Measurements from ENCODE around the gene UBQLN4.

UBQLN4 gene

DNA sequence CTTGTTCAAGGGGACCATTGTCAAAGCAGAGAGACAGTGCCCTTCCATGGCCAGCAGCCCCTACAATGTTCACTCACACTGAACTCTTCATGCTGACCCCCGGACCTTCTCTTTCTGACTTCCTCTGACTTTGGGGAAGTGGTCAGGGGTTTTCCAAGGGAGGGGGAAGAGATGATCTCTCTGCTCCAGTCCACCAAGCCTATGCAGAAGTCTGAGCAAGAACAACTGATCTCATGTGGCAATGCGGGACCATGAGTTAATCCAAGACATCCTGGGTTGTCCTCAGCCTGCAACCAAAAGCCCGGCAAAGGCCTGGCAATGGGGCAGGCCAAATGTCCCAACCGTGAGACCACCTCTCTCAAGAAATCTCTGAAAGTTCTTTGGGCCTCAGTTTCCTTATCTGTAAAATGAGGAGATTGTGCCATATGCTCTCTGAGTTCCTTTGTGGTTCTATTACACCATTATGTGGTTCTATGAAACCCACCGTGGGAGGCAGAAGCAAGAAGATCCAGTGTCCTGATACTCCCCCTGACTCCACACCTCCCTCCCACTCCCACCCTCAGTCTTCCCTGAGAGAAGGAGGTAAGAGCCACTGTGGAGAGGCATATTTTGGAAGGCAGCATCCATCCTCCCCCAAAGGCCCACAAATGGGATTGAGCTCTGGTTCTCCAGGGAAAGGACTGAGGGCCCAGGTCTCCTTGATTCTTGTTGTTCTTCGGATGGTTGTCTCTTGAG, 63.4 kb downstream of the UBQLN4 start:
- DNase-seq (ENCODE audit: low read depth) = no peak
- H3K4me3 ChIP-seq (ENCODE audit: low read length) = no peak overlapping the region
- TF ChIP-seq, protein P1, sequence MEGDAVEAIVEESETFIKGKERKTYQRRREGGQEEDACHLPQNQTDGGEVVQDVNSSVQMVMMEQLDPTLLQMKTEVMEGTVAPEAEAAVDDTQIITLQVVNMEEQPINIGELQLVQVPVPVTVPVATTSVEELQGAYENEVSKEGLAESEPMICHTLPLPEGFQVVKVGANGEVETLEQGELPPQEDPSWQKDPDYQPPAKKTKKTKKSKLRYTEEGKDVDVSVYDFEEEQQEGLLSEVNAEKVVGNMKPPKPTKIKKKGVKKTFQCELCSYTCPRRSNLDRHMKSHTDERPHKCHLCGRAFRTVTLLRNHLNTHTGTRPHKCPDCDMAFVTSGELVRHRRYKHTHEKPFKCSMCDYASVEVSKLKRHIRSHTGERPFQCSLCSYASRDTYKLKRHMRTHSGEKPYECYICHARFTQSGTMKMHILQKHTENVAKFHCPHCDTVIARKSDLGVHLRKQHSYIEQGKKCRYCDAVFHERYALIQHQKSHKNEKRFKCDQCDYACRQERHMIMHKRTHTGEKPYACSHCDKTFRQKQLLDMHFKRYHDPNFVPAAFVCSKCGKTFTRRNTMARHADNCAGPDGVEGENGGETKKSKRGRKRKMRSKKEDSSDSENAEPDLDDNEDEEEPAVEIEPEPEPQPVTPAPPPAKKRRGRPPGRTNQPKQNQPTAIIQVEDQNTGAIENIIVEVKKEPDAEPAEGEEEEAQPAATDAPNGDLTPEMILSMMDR (IDR thresholded peaks at IDR 0.05; ENCODE audit: insufficient read depth, low read depth, low read length, missing control alignments) = no peak

DNA sequence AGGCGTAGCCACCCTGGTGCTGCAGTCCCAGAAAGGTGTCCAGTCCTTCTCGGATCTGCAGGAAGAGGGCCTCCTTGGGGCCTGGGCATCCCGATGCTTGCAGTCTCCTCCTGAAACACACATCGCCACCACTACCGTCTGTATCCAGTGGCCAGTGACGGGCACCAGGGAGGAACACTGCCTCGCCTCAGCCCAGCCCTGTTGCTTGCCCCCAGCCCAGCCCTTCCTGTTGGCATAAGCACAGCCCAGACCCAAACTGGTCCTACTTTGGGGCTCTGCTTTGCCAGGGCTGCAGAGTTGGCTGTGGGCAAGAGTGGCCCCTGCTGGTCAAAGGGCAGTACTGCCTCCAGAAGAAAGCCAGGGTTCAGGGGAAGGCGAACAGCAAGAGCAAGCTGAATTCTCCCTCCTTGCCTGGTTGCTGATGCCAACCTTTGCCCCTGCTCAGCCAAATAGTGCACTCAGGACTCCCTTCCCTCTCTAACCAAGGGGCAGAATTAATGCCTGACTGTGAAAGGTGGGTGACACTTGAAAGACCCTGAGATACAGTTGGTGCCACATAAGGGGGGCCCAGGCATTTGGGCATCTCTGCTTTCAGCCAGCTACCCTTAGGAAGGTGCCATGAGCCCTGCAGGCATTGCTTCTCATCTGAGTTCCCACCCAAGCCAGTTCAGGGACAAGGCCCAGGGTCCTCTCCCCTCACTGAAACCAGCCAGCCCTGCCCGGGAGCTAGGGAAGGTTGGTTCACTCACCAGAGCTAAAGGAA, 64.2 kb downstream of the UBQLN4 start:
- TF ChIP-seq, protein P1 (IDR thresholded peaks at IDR 0.05; ENCODE audit: insufficient read depth, low read depth, low read length, missing control alignments) = peak; percentile 99
- peak; percentile 69 for DNase-seq (ENCODE audit: low read depth)
- H3K4me3 ChIP-seq (ENCODE audit: low read length) = no peak overlapping the region

Data from epithelial cell of esophagus (primary cell).